Inflammatory macrophage treated with lipopolysaccharide for 1 hour (primary cell): ENCODE results near the gene PSMG1.
A peak's percentile ranks its signal among the peaks of the same experiment; 100 is the strongest.
"Not testable (repeated sequence)": the region's sequence is repeated elsewhere in the genome, so short reads cannot be mapped to it uniquely, and the experiment has no call there.

Experiments used
- DNase-seq, 2 donors: peaks; one replicate each; pipeline ENCODE4 v3.0.0-alpha.2; 2020 to 2022

Gene PSMG1

GRCh38 chr21:39187141-39187540 lies 3.9 kb upstream of the PSMG1 start:
- no peak for DNase-seq

- DNase-seq, result peak; percentile 15 to 36
These were observed 3.4 kb upstream of the PSMG1 start for GRCh38 chr21:39186676-39187075.

GRCh38 chr21:39185157-39185556 lies 1.9 kb upstream of the PSMG1 start:
- DNase-seq, result no peak

- peak in 1 of 2 donors; percentile 25 for DNase-seq
These were observed 1.1 kb upstream of the PSMG1 start for GRCh38 chr21:39184050-39184980.

DNA sequence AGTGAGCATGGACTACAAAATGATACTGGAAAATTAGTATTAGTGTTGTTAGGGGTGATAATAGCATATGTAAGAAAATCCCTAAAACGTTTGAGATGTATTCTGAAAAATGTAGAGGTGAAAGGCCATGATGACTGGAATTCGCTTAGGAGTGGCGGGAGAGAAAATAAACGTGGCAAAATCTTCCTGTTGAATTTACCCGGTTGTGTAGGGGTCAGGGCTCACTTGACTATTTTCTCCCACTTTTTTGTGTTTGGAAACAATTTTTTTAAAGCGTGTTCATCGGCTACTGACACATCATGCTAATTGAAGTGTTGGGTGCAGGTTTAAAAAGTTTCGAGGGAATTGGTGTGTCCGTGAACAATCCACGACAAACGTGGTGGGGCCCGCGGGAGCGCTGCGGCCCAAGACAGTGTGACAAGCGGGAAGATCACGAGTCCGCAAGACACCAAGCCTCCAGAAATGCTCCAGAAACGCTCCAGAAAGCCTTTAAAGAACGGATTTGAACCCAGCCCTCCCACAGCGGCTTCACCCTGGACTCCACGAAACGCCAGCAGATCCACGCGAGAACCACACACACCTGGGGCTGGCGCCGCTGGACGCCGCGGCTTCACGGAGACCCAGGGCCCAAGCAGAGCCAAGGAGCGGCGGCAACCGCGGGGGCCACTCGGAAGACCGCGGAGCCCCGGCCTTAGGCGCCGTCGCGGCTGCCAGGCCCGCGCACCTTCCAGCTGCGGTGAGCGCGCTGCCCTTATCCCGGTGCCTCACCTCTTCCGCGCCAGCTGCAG lies 573 bp downstream of the PSMG1 start:
- DNase-seq, result no peak

- DNase-seq, result no peak
These were observed 1.2 kb downstream of the PSMG1 start for GRCh38 chr21:39182016-39182415.

- no peak for DNase-seq
These were observed 1.9 kb downstream of the PSMG1 start for GRCh38 chr21:39181205-39181818.

- DNase-seq, result no peak
These were observed 2.7 kb downstream of the PSMG1 start for GRCh38 chr21:39180429-39181019.

- no peak for DNase-seq
These were observed 4.8 kb downstream of the PSMG1 start for GRCh38 chr21:39178421-39178820.

DNA sequence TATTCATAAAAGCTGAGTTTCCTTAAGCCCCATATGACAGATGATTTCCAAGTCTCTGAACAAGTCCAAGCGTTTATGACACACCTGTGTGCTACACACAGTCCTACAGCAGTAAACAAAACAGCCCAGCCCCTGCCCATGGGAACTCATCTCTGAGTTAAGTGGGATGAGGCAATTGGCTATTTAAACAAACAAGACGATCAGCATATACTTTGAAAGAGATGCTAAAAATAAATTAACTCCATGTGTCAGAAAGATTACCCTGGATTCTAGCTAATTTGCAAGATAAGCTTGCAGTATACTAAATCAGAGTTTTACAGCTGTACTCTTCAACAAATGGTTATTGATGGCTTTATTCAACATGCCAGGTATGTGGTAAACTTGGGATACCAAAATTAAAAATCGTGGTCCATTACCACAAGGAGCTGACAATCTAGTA lies 7.0 kb downstream of the PSMG1 start:
- no peak for DNase-seq

GRCh38 chr21:39175665-39176064 lies 7.6 kb downstream of the PSMG1 start:
- no peak for DNase-seq

- DNase-seq, result peak; percentile 25 to 72
These were observed 8.1 kb downstream of the PSMG1 start for GRCh38 chr21:39175154-39175553.

DNA sequence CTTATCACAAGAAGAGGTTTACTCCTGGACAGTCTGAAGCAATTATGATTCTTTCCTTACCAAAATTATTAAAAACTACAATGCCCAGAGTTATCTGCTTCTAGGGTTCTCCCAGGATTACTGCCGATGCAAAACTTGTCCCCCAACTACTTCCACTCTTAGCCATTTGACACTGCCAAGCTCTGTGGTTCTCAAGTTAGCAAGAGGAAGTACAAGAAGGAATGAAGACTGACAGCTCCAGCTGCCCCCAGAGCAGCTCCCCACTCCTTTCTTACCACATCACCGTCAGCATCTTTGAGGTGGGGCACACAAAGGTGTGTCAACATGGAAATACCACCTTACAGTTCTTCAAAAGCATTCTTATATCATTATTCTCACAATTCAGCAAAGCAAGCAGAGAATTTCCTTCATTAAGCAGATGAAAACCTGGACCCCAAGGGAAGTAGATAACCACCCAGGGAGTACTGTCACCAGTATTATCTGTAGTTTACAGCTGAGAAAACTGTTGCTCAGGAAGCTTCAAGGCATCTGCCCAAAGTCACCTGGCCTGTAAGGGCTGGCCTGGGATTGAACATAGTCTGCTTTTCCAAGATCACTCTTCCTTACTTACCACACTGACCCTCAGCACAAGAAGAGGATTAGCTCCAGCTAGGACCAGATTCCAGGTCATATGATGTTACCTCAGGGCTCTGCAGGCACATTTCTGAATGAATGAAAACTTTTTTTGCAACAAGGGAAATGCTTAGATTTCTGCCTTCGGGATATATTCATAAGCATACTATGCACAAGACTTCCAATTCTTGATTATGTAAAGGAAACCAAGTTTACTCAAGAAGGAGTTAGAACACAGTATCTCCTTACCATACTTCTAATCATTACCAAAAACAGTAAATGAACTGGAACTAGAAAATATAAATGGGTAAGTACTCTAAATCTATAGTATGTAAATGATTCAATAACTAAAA lies 9.3 kb downstream of the PSMG1 start:
- DNase-seq, result no peak

DNA sequence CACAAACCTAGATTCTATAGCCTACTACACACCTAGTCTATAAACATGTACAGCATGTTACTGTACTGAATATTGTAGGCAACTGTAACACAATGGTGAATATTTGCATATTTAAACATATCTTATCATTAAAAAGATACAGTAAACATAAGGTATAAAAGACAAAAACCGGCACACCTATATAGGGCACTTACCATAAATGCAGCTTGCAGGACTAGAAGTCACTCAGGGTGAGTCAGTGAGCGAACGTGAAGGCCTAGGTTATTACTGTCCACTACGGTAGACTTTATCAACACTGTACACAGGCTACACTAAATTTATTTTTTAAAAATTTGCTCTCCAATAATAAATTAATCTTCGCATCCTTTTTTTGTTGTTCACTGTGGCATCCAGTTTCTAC lies 13.3 kb downstream of the PSMG1 start:
- no peak for DNase-seq

DNA sequence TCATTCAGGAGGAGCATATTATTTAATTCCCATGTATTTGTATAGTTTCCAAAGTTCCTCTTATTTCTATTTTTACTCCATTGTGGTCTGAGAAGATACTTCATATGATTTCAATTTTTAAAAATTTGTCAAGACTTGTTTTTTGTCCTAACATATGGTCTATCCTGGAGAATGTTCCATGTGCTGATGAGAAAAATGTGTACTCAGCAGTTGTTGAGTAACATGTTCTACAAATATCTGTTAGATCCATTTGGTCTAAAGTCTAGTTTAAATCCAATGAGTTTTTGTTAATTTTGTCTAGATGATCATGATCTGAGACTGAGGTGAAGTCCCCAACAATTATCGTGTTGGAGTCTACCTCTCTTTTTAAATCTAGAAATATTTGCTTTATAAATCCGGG lies 14.5 kb downstream of the PSMG1 start:
- no peak for DNase-seq

DNA sequence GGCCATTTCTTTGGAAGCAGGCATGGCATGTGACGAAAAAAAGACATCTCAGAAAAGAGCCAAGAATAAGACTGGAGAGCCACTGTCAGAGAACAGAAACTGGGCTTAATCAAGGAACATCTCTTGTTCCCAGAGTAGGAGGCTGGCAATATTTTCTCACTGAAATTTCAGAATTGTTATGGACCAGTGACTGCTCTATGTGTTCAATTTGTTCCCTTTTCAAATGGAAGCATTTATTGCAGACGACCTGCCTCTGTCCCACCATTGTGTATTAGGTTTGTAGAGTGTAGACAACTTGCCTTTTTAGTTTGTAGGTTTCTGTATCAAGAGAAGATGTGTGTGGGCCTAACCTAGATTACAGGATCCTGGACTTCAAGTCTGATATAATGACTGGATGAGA lies 18.7 kb downstream of the PSMG1 start:
- DNase-seq, result no peak

GRCh38 chr21:39161064-39161463 lies 22.2 kb downstream of the PSMG1 start:
- DNase-seq, result no peak

GRCh38 chr21:39159342-39160063 lies 23.7 kb downstream of the PSMG1 start:
- DNase-seq, result no peak

DNA sequence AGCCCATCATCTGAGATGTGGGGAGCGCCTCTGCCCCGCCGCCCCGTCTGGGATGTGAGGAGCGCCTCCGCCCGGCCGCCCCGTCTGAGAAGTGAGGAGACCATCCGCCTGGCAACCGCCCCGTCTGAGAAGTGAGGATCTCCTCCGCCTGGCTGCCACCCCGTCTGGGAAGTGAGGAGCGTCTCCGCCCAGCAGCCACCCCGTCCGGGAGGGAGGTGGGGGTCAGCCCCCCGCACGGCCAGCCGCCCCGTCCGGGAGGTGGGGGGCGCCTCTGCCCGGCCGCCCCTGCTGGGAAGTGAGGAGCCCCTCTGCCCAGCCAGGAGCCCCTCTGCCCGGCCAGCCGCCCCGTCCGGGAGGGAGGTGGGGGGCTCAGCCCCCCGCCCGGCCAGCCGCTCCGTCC lies 26.0 kb downstream of the PSMG1 start:
- DNase-seq, result not testable (repeated sequence)

GRCh38 chr21:39156024-39156423 lies 27.2 kb downstream of the PSMG1 start:
- DNase-seq, result no peak

- DNase-seq, result no peak
These were observed 27.7 kb downstream of the PSMG1 start for GRCh38 chr21:39155578-39155977.
